Right renal cortex interstitium (tissue), 3 donors: Measurements from ENCODE around the gene ADARB2. TPM values are rescaled to one million over a fixed set of nuclear protein-coding genes. Genes with fewer than 3 reads are reported as not detected.
"Not testable (repeated sequence)": the region's sequence is repeated elsewhere in the genome, so short reads cannot be mapped to it uniquely, and the experiment has no call there.

Source experiments
- DNase-seq, 3 donors: peaks; one replicate each; pipeline ENCODE4 v3.0.0-alpha.2; 2013; ENCODE audit warnings: low read depth in 3 of 3, low spot score in 2 of 3
- polyA plus RNA-seq, 3 donors: library from polyadenylated mRNA; unstranded; fragments of 120-200 nt; gene quantifications; one replicate each; pipeline ENCODE4 v1.2.1, GENCODE V29; 2013; ENCODE audit not compliant: insufficient read length in 3 of 3

Gene ADARB2
- polyA plus RNA-seq, 3 donors: 0.87 to 1.4 (median 1.4) TPM

DNA sequence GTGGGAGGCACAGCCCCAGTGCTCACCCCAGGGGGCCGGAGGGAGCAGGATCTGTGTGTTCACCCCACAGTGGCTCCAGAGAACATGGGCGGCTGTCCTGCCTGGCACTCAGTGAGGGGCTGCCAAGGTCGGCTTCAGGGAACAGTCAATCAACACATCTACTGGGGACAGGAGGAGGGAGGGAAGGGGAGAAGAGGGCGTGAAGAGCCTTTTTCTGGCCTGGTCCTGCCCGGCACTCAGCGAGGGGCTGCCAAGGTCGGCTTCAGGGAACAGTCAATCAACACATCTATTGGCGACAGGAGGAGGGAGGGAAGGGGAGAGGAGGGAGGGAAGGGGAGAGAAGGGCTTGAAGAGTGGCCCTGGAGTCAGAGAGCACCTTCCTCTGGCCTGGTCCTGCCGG is 184.9 kb downstream of the ADARB2 start:
- no peak for DNase-seq

- DNase-seq: no peak
Observed at GRCh38 chr10:1551636-1552338, 185.5 kb downstream of the ADARB2 start.

GRCh38 chr10:1550616-1551015 is 186.7 kb downstream of the ADARB2 start:
- DNase-seq: no peak

DNA sequence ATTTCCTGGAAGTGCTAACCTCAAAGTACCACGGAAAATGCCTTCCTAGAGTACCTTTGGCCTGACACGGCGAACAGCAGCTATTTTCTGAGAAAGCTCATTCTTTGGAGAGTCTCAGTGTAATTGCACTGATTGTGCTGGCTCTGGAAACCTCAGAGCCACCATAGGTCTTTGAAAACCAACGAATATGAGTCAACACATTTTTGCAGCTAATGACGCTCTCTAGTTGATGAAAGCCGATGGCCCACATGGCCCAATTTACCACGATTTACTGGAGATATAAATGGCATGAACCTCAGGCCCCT is 187.1 kb downstream of the ADARB2 start:
- no peak for DNase-seq

DNA sequence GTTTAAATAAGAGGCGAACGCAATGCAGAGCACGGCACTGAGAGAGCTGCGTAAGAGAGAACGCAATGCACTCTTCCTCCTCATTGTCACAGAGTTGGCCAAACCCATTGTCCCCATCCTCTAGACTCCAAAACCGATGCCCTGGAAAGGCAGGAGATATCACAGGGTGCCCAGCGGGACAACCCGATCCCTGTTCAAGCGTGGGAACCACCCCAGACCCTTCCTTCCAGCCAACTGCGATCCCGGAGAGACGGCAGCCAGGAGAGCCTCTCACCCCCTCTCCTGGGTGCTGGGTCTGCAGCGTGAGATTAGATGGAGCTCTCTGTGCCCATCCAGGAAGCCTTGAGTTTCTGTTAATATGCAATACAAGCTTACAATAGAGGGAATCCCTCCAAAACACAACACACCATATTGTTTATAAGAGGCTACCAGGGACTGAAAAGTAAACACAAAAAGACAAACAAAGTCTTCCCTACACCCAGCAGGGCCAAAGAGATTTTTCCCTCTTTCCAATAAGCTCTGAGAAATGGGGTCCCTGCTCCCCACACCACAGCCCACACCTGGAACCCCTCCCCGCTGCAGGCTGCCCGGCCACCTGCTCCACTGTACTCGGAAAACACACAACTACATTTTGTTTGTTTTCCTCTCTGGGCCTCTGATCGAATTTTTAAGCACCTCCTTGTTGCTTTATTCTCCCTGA is 187.6 kb downstream of the ADARB2 start:
- DNase-seq: no peak

- DNase-seq: no peak
Observed at GRCh38 chr10:1548596-1548995, 188.7 kb downstream of the ADARB2 start.

DNA sequence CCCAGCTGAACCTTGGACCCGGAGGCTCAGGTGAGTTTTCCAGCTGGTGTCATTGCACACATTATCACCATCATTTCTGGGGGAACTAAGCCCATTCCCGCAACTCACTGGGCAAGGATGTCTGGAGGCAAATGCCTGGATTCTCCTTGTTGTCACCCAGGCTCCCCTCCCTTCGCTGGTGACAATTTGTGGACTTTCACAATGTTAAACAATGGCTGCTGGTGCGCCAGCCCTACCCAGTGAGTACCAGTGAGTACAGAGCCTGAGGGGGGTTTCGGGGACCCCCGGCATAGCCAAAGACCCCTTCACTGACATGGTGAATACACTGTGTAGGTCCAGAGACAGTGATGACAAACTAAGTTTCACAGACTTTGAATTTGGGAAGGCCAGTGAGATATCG is 189.2 kb downstream of the ADARB2 start:
- no peak for DNase-seq

GRCh38 chr10:1546431-1547110 is 190.8 kb downstream of the ADARB2 start:
- no peak for DNase-seq

- no peak for DNase-seq
Observed at GRCh38 chr10:1545524-1545923, 191.8 kb downstream of the ADARB2 start.

DNA sequence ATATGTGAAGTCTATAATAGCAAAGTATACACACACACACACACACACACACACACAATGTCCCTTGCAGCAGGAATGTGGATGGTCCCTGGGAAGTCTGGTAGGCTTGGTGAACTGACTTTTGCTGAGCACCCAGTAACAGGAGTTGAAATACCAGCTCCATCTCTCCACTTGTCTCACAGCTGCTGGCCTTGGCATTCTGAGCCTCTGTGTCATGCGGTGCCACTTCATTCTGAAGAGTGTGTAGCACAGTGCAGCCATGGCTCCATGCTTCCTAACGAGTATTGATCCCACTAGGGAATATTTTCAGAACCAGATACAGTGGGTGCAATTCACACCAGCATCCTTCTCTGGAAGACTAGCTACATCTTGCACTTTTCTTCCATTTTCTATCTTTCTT is 192.4 kb downstream of the ADARB2 start:
- DNase-seq: no peak

- no peak for DNase-seq
Observed at GRCh38 chr10:1544209-1544673, 193.1 kb downstream of the ADARB2 start.

- no peak for DNase-seq
Observed at GRCh38 chr10:1543596-1543995, 193.7 kb downstream of the ADARB2 start.

DNA sequence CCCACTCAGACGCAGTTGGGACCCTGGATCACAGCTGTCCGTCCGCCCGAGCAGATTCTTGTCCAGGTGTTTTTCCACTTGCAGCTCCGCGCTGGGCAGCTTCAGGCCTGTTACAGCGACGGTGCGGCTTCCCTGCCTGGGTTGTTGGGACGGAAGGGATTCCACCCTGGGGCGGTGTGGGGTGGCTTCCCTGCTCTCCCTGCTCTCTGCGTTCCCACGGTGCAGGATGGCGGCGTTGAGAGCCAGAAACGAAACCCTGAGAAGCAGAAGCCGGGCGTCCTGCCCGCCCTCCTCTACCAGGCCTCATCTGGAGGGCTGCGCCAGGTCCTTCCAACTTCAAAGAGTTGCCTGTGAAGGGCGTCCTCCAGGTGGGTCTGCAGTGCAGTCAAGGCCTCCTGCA is 194.4 kb downstream of the ADARB2 start:
- no peak for DNase-seq

GRCh38 chr10:1540144-1540543 is 197.2 kb downstream of the ADARB2 start:
- no peak for DNase-seq

- DNase-seq: no peak
Observed at GRCh38 chr10:1539216-1539615, 198.1 kb downstream of the ADARB2 start.

- no peak for DNase-seq
Observed at GRCh38 chr10:1538531-1539061, 198.7 kb downstream of the ADARB2 start.

GRCh38 chr10:1538121-1538520 is 199.2 kb downstream of the ADARB2 start:
- DNase-seq: no peak

DNA sequence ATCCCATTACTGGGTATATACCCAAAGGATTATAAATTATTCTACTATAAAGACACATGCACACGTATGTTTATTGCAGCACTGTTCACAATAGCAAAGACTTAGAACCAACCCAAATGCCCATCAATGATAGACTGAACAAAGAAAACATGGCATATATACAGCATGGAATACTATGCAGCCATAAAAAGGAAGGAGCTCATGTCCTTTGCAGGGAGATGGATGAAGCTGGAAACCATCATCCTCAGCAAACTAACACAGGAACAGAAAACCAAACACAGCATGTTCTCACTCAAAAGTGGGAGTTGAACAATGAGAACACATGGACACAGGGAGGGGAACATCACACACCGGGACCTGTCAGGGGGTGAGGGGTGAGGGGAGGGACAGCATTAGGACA is 199.9 kb downstream of the ADARB2 start:
- not testable (repeated sequence) for DNase-seq

- no peak for DNase-seq
Observed at GRCh38 chr10:1536341-1536740, 201.0 kb downstream of the ADARB2 start.

- no peak for DNase-seq
Observed at GRCh38 chr10:1535301-1535965, 201.9 kb downstream of the ADARB2 start.

- no peak for DNase-seq
Observed at GRCh38 chr10:1534820-1535219, 202.5 kb downstream of the ADARB2 start.
